Measurements from ENCODE around the gene MTRR. TPM values are rescaled to one million over a fixed set of nuclear protein-coding genes. Genes with fewer than 3 reads are reported as not detected.

MTRR gene
- total and polyA plus RNA-seq, 2 of the 4 experiments (the other 2 are of a cell fraction) = 33.2 to 33.5 TPM

- ChIA-PET CTCF (interaction anchor here (0.5 kb wide), 1 partner anchor 309 kb away, joined by 3 read pairs; no protein-coding TSS in a partner anchor), POLR2A (ENCODE audit: unreplicated experiment) (no interaction called here)
- Histone ChIP-seq H3K56ac (ENCODE audit: extremely low read depth, insufficient read depth, low read length) (no peak overlapping the region), H3K23ac (ENCODE audit: low read depth, low read length) (no peak overlapping the region), H2AK9ac (replicated peaks; ENCODE audit: low read depth, low read length, poor library complexity) (no peak overlapping the region), H2BK5ac (ENCODE audit: low read depth, low read length, poor library complexity, severe bottlenecking) (no peak overlapping the region), H4K5ac (ENCODE audit: low read depth, low read length) (no peak overlapping the region), H2BK15ac (ENCODE audit: low read depth, low read length) (no peak overlapping the region), H3K27me3 (ENCODE audit: control insufficient read depth, insufficient read depth, low read length) (no peaks in the 10 kb centered on the region), H3K79me1 (ENCODE audit: low read depth in 1 of 2, low read length in 2 of 2) (no peaks in the 10 kb centered on the region), H2AK5ac (ENCODE audit: low read depth, low read length) (no peak overlapping the region), H3K36me3 (ENCODE audit: control insufficient read depth, insufficient read depth, low read length) (peaks cover 12% of the 10 kb centered on the region), H3K9ac (ENCODE audit: low read depth, low read length) (no peak overlapping the region), H3K27ac (ENCODE audit: insufficient read depth, low read length) (no peak overlapping the region), H4K20me1 (ENCODE audit: insufficient read depth, low read length) (no peaks in the 10 kb centered on the region), H4K8ac (ENCODE audit: low read depth in 2 of 2, low read length in 2 of 2) (no peak overlapping the region), H3K9me1 (ENCODE audit: insufficient read depth, low read length) (0 out of 2 replicates have a peak, but pooled peaks cover 3% of the 10 kb centered on the region), H2BK120ac (ENCODE audit: low read depth, low read length) (no peak overlapping the region), H3K18ac (ENCODE audit: low read depth, low read length) (no peak overlapping the region), H2AFZ (replicated peaks; ENCODE audit: low read length, poor library complexity) (no peak overlapping the region), H4K91ac (ENCODE audit: insufficient read depth, low read depth, low read length) (no peak overlapping the region), H3K4me3 (ENCODE audit: insufficient read depth, low read depth, low read length) (no peak overlapping the region), H2BK20ac (ENCODE audit: low read depth, low read length) (no peak overlapping the region), H3K4me1 (ENCODE audit: control insufficient read depth, insufficient read depth, low read length) (peaks cover 10% of the 10 kb centered on the region), H3K14ac (replicated peaks; ENCODE audit: low read depth, low read length) (no peak overlapping the region), H3K9me3 (ENCODE audit: control insufficient read depth, insufficient read depth, low read length) (peaks cover 2% of the 10 kb centered on the region; the same call in 1 of the 2 replicates), H3K4me2 (ENCODE audit: low read depth, low read length) (no peak overlapping the region), H3K4ac (ENCODE audit: low read depth, low read length) (no peak overlapping the region)
- intact Hi-C loops (cut with micrococcal nuclease) (no loop called here), dilution Hi-C loops (cut with HindIII; ENCODE audit: low sequenced_read_pairs, unreplicated experiment) (no loop called here), in situ Hi-C loops (cut with MboI; ENCODE audit: low sequenced_read_pairs) (no loop called here)
- no CpG with 5 or more reads among the region's 2 CpGs for WGBS, 2 experiments (ENCODE audit: extremely low coverage in 2 of 2, insufficient read length in 1 of 2)
- TF ChIP-seq CHD1 (IDR thresholded peaks at IDR 0.05; ENCODE audit: low read depth, low read length) (no peak), FOS (IDR thresholded peaks at IDR 0.05; ENCODE audit: low read depth, low read length) (0 out of 2 replicates have a peak, but pooled peaks have one; percentile 33)
- no TSS peak for BruUV-seq (replicated peaks)
- peak; percentile 85 for ATAC-seq (ENCODE audit: low read depth)
- DNase-seq = peak; percentile 81
Observed at GRCh38 chr5:7904170-7904569, 35.2 kb downstream of the MTRR start.
